Endothelial cell (in vitro differentiated cells): ENCODE data around the gene PROM2. TPM values are rescaled to one million over a fixed set of nuclear protein-coding genes. Genes with fewer than 3 reads are reported as not detected.

Experiments
- DNase-seq: peaks from one replicate; pipeline ENCODE4 v3.0.0; 2021; ENCODE audit warnings: low spot score
- H3K27ac Mint-ChIP-seq: one replicate; pipeline ENCODE4 v1.8.0; 2021; ENCODE audit warnings: mixed read lengths, inconsistent platforms; ENCODE audit not compliant: unreplicated experiment
- H3K27me3 Mint-ChIP-seq: one replicate; pipeline ENCODE4 v1.8.0; 2021; ENCODE audit warnings: mild to moderate bottlenecking, moderate library complexity, mixed read lengths, inconsistent platforms; ENCODE audit not compliant: unreplicated experiment
- H3K36me3 Mint-ChIP-seq: one replicate; pipeline ENCODE4 v1.8.0; 2021; ENCODE audit warnings: mild to moderate bottlenecking, low read depth, mixed read lengths, inconsistent platforms; ENCODE audit not compliant: unreplicated experiment
- H3K4me1 Mint-ChIP-seq: one replicate; pipeline ENCODE4 v1.8.0; 2021; ENCODE audit warnings: mild to moderate bottlenecking, mixed read lengths, inconsistent platforms; ENCODE audit not compliant: unreplicated experiment
- H3K4me3 Mint-ChIP-seq: one replicate; pipeline ENCODE4 v1.8.0; 2021; ENCODE audit warnings: mild to moderate bottlenecking, mixed read lengths, inconsistent platforms; ENCODE audit not compliant: unreplicated experiment
- H3K9me3 Mint-ChIP-seq: one replicate; pipeline ENCODE4 v1.8.0; 2021; ENCODE audit warnings: mixed read lengths, inconsistent platforms; ENCODE audit not compliant: unreplicated experiment
- CTCF ChIP-seq: fragments of 200-600 bp; sonication (generic); IDR thresholded peaks from one replicate; pipeline ENCODE4 v1.5.0; 2021; ENCODE audit warnings: antibody characterized with exemption; ENCODE audit not compliant: unreplicated experiment
- total RNA-seq: library from RNA; stranded (reverse); fragmentation: NEBNext Ultra II Directional; extraction: Animal tissue kit (Norgen Biotek cat#: 25700); gene quantifications from one replicate; pipeline ENCODE4 v1.2.1, GENCODE V29; 2021; ENCODE audit not compliant: unreplicated experiment

PROM2 gene
- total RNA-seq, 1 donor from 2014 or later: 0.62 TPM

DNA sequence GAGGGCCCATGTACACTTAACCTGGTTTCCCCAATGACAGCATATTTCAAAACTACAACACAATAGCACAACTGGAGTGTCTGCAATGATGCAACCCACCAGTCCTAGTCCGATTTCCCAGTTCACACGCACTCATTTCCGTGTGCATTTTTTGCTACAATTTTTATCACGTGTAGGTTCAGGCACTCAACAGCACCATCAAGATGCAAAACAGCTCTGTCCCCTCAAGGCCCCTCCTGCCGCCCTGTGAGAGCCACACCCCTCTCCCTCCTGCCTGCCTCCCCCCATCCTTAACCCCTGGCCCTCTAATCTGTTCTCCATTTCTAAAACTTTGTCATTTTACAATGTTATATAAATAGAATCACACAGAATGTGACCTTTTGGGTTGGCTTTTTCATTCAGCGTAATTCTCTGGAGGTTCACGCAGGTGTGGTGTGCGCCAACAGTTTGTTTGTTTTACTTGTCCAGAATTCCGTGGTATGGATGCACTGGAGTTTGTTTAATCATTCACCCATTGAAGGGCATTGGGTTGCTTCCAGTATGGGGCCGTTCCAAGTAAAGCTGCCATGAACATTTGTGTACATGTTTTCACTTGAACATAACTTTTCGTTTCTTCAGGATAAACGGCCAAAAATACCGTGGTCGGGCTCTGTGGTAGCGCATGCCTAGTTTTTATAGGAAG lies 31.3 kb downstream of the PROM2 start:
- Mint-ChIP-seq H3K27ac (no peak overlapping the region), H3K9me3 (no peaks in the 10 kb centered on the region)

GRCh38 chr2:95306336-95306895 lies 32.2 kb downstream of the PROM2 start:
- no peak for TF ChIP-seq CTCF
- Mint-ChIP-seq H3K36me3 (no peaks in the 10 kb centered on the region), H3K27me3 (peaks cover 13% of the 10 kb centered on the region), H3K9me3 (no peaks in the 10 kb centered on the region), H3K27ac (no peak overlapping the region), H3K4me3 (no peak overlapping the region), H3K4me1 (no peaks in the 10 kb centered on the region)
- no peak for DNase-seq

More for the DNA sequence above, 31.3 kb downstream of the PROM2 start:
- Mint-ChIP-seq H3K4me1 (no peaks in the 10 kb centered on the region), H3K27me3 (peaks cover 8% of the 10 kb centered on the region), H3K4me3 (no peak overlapping the region), H3K36me3 (no peaks in the 10 kb centered on the region)
- TF ChIP-seq CTCF: no peak
- no peak for DNase-seq

- no peak for TF ChIP-seq CTCF
- Mint-ChIP-seq H3K9me3 (no peaks in the 10 kb centered on the region), H3K27ac (no peak overlapping the region), H3K4me3 (no peak overlapping the region), H3K4me1 (no peaks in the 10 kb centered on the region), H3K36me3 (no peaks in the 10 kb centered on the region), H3K27me3 (peaks cover 16% of the 10 kb centered on the region)
- no peak for DNase-seq
Observed at GRCh38 chr2:95307036-95307435, 32.8 kb downstream of the PROM2 start.

GRCh38 chr2:95307878-95308277 lies 33.6 kb downstream of the PROM2 start:
- H3K27ac Mint-ChIP-seq: no peak overlapping the region
- H3K27me3 Mint-ChIP-seq: peaks cover 16% of the 10 kb centered on the region
- no peaks in the 10 kb centered on the region for H3K36me3 Mint-ChIP-seq
- TF ChIP-seq CTCF: no peak
- DNase-seq: no peak
- no peak overlapping the region for H3K4me3 Mint-ChIP-seq
- H3K9me3 Mint-ChIP-seq: no peaks in the 10 kb centered on the region
- H3K4me1 Mint-ChIP-seq: no peaks in the 10 kb centered on the region

DNA sequence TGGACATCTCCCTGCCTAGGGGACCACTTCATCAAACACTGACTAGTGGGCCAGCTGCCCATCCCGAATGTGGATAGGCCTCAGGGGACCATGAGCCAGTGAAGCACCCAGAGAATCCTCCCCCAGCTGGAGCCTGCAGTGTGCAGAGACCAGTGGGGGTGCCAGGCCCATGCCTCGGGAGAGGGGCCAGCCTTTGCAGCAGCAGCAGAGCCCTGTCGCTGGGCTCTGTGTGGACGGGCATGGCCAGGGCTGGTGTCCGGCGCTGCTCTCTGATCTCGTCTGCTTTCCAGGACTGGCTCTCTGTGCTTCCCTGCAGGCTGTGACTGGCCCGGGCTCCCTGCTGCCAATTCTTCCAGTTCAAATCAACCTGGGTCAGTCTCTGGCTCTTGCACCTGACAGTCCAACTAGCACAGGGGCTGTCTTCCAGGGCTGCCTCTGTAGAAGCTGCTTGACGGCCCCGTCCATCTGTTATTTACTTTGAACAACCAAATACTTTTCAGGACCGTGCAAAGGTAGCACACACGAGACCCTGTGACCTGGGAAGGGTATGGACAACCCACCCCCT lies 34.3 kb downstream of the PROM2 start:
- Mint-ChIP-seq H3K27ac (no peak overlapping the region), H3K9me3 (no peaks in the 10 kb centered on the region), H3K36me3 (no peaks in the 10 kb centered on the region), H3K27me3 (peaks cover 14% of the 10 kb centered on the region), H3K4me3 (no peak overlapping the region), H3K4me1 (no peaks in the 10 kb centered on the region)
- TF ChIP-seq CTCF: no peak
- no peak for DNase-seq
